NCI-H1694 (cell line): ENCODE results near the gene SIRPA.
"Not testable (repeated sequence)": the region's sequence is repeated elsewhere in the genome, so short reads cannot be mapped to it uniquely, and the experiment has no call there.

Experiments used
- DNase-seq: peaks from one replicate; lab custom pipeline; 2025; lab: John Stamatoyannopoulos, UW

SIRPA gene

GRCh38 chr20:1907586-1907985, 12.4 kb downstream of the SIRPA start:
- DNase-seq = no peak

GRCh38 chr20:1908191-1908590, 13.0 kb downstream of the SIRPA start:
- no peak for DNase-seq

DNA sequence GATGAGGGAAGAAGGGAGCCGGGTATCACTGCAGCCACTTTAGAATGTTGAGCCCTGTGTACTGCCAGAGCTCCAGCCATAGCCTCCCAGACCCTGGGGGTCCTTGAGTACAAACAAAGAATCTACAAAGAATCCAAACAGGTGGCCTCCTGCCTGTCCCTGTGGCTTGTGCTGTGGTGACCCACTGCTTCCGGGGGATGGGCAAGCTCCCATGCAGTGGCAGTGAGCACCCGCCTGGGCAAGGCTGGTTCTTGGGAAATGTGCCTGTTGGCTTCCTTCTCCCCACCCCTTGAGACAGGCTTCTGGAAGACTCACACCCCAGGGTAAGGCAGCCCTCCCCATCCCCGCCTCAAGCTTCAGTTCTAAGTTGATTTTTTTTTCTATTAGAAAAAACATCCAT, 13.9 kb downstream of the SIRPA start:
- DNase-seq = no peak

DNA sequence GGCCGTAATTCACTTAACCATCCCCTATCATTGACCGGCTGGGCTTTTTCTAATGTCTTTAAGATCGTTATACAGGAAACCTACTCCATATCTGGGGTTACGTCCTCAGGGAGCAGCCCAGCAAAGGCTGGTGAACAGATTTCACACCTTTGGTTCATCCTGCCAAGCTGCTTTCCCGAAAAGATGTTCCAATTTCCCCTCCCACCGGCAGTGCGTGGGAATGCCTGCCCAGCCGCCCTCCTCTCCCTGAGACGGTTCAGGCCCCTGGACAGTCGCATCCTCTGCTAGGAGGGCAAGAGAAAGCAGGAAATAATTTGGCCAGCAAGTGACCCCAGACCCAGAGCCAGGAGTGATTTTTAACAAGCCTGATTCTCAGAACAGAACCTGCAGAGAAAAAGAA, 16.3 kb downstream of the SIRPA start:
- no peak for DNase-seq

GRCh38 chr20:1912053-1912452, 16.8 kb downstream of the SIRPA start:
- no peak for DNase-seq

- DNase-seq = no peak
These were observed 17.4 kb downstream of the SIRPA start for GRCh38 chr20:1912646-1913045.

GRCh38 chr20:1915233-1915632, 20.0 kb downstream of the SIRPA start:
- DNase-seq = not testable (repeated sequence)

GRCh38 chr20:1915725-1916124, 20.5 kb downstream of the SIRPA start:
- DNase-seq = no peak

DNA sequence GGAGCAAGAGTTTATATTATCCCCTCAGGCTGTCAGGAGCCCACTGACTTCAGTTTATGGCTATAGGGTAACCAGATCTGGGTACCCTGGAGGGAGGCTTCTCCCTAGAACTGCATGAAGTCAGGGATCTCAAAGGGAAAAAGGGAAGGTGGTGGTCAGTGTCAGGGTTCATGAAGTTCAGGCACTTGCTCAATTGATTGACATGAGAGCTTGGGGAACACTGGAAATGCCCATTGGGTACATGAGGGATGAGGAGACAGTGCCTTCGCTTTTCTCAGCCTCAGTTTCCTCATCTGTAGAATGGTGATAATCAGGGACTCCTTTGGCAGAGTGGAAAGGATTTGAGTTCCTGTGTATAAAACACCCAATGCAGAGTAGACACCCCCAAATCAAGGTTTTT, 22.6 kb downstream of the SIRPA start:
- no peak for DNase-seq

GRCh38 chr20:1918491-1919165, 23.4 kb downstream of the SIRPA start:
- DNase-seq = no peak

DNA sequence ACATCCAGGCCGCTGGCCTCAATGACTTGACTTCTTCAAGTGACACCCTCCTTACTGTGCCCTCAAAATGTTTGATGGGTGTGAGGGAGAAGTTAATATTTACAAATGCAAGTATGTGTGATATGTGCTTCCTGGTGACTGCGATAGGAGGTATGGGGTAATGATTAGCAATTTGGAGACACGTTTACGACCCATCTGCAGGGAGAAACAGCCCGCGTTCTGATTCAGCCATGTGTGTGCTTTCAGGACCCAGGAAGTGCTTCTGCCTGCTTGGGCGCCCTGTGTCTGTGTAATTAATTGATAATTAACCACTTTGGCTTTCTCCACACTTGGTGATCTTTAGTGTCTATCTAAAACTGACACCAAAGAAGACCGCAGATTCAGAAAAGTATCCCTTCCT, 25.0 kb downstream of the SIRPA start:
- no peak for DNase-seq

DNA sequence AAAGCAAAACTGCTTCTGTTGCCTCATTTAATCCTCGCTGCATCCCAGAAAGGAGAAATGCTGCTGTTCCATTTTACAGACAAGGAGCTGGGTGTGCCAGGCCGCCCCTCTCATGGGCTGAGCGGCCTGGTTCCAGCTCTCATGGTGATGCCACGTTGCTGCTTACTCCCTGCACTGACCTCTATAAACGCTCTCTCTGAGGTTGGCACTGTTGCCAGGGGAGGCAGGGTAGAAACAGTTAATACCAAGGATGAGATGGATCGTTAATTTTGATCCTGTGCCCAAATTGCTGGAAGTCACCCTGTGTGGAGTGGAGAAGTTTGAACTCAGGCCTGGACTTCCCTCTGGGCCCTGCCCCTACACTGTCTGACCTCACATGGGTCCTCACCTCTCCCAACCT, 25.6 kb downstream of the SIRPA start:
- no peak for DNase-seq

DNA sequence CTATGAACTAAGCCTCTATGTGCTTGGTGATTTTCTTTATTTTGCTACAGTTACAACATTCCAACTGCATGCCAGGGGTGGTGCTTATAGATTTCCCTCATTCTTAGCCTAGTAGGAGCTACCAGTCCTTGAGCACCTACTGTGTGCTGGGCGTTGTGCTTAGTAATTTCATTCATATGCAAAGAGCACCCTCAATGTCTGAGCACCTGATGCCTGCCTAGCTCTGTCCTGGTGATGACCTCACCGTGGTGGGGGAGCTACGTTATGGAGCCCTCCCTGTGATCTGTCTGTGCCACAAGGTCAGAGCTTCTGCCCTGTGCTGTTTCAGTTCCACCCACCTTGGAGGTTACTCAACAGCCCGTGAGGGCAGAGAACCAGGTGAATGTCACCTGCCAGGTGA, 26.8 kb downstream of the SIRPA start:
- DNase-seq = not testable (repeated sequence)

GRCh38 chr20:1922786-1923185, 27.6 kb downstream of the SIRPA start:
- no peak for DNase-seq

GRCh38 chr20:1924910-1925861, 30.0 kb downstream of the SIRPA start:
- DNase-seq = no peak

GRCh38 chr20:1926237-1926636, 31.0 kb downstream of the SIRPA start:
- DNase-seq = no peak

DNA sequence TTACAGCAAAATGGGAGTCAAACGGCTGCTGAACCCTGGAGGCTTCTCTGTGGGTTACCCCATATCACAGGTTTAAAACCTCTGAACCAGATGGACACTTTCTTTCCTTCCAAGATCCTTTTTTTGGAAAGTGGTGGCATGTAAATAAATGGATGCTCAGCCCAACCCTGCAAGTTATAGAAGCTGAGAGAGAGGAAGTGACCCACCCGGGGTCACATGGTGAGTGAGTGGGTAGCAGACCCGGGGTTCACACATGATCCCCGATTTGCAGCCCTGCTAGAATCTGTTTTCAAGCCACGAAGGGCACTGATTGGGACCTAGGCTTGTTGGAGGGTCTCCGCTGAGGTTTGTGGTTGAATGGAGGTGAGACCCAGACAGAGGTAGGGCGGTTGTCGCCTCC, 32.0 kb downstream of the SIRPA start:
- DNase-seq = no peak

DNA sequence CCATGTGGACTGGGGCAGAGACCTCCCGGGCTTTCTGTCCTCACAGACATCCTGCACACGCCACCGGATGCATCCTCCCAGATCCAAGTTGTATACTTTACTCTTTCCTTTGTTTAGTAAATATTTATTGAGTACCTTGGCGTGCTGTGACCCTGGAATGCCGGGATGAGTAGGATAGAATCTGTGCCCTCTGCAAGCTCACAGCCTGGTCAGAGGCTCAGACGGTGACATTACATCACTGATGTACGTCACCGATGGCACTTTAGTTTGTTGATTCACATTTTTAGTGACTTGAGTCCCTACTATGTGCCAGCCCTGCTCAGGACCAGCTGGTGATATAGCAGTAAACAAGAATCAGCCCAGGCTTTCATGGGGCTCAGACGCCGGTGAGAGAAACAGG, 32.9 kb downstream of the SIRPA start:
- DNase-seq = no peak

- no peak for DNase-seq
These were observed 33.6 kb downstream of the SIRPA start for GRCh38 chr20:1928782-1929181.

GRCh38 chr20:1929460-1929859, 34.3 kb downstream of the SIRPA start:
- no peak for DNase-seq

GRCh38 chr20:1930165-1930564, 35.0 kb downstream of the SIRPA start:
- DNase-seq = no peak

- DNase-seq = no peak
These were observed 36.6 kb downstream of the SIRPA start for GRCh38 chr20:1931830-1932229.

DNA sequence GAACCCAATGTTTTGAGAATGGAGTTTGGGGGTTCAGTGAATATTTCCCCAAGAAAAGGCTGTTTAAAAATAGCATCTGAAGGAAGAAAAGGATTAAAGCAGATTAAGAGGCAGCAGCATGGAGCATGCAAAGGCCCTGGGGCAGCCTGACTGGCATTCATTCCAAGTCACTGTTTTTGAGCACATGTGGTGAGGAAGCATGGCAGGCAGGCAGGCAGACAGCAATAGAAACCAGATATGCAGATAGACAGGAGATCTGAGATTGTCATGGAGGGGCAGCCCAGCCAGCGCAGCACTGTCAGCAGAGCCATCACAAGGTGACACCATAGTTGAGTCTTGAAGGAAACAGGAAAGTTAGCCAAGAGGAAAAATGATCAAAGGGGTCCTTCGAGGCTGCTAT, 37.8 kb downstream of the SIRPA start:
- no peak for DNase-seq
